Measurements from ENCODE around the gene STAG3.

Gene STAG3

GRCh38 chr7:100154651-100155491 lies 22.8 kb upstream of the STAG3 start:
- DNase-seq, result no peak

GRCh38 chr7:100155553-100156317 lies 22.0 kb upstream of the STAG3 start:
- no peak for DNase-seq

GRCh38 chr7:100156331-100157068 lies 21.2 kb upstream of the STAG3 start:
- no peak for DNase-seq

GRCh38 chr7:100157069-100157333 lies 20.7 kb upstream of the STAG3 start:
- DNase-seq, result no peak

GRCh38 chr7:100157334-100158228 lies 20.1 kb upstream of the STAG3 start:
- DNase-seq, result peak in 1 of 56 donors; percentile 25

GRCh38 chr7:100158229-100159098 lies 19.3 kb upstream of the STAG3 start, which contains the start of gene TRAPPC14:
Gene TRAPPC14 (minus strand): TSS chr7:100158723. CDS start chr7:100158499, 224 bp downstream.
- DNase-seq, result peak; percentile 51 to 95 (median 80)

GRCh38 chr7:100159099-100159623 lies 18.6 kb upstream of the STAG3 start:
- no peak for DNase-seq

- no peak for DNase-seq
These were observed 17.7 kb upstream of the STAG3 start for GRCh38 chr7:100160067-100160466.

- no peak for DNase-seq
These were observed 14.6 kb upstream of the STAG3 start for GRCh38 chr7:100163006-100163531.

- no peak for DNase-seq
These were observed 13.8 kb upstream of the STAG3 start for GRCh38 chr7:100163871-100164270.

GRCh38 chr7:100166317-100166940 lies 11.3 kb upstream of the STAG3 start:
- DNase-seq, result no peak

GRCh38 chr7:100166970-100167911 lies 10.5 kb upstream of the STAG3 start:
- no peak for DNase-seq

GRCh38 chr7:100167912-100168323 lies 9.8 kb upstream of the STAG3 start:
- DNase-seq, result peak in 1 of 56 donors; percentile 13

- DNase-seq, result no peak
These were observed 8.4 kb upstream of the STAG3 start for GRCh38 chr7:100169147-100169850.

- DNase-seq, result no peak
These were observed 7.4 kb upstream of the STAG3 start for GRCh38 chr7:100170101-100170897.

GRCh38 chr7:100171087-100171681 lies 6.5 kb upstream of the STAG3 start:
- peak in 2 of 56 donors; percentile 29 to 38 for DNase-seq

All from amygdala (tissue), 56 donors.